GM19328 (cell line): Measurements from ENCODE around the gene SCAMP4.

Experiments
- ATAC-seq: cut with Tn5 transposase; IDR thresholded peaks from one replicate; pipeline ENCODE4 v1.9.1; 2021; ENCODE audit warnings: mild to moderate bottlenecking, moderate library complexity; ENCODE audit not compliant: unreplicated experiment

The SCAMP4 gene, protein sequence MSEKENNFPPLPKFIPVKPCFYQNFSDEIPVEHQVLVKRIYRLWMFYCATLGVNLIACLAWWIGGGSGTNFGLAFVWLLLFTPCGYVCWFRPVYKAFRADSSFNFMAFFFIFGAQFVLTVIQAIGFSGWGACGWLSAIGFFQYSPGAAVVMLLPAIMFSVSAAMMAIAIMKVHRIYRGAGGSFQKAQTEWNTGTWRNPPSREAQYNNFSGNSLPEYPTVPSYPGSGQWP

GRCh38 chr19:1905110-1905862 lies at the start of gene SCAMP4, which contains the start of gene ADAT3:
Gene SCAMP4, plus strand, starts transcription at chr19:1905399. Its CDS starts 9,621 bp downstream, at chr19:1915020.
Gene ADAT3, plus strand, starts transcription at chr19:1905399. Its CDS starts 6,649 bp downstream, at chr19:1912048.
- peak; percentile 79 for ATAC-seq

GRCh38 chr19:1855828-1856255 lies 49.4 kb upstream of the SCAMP4 start:
- no peak for ATAC-seq

GRCh38 chr19:1856345-1856697 lies 48.9 kb upstream of the SCAMP4 start:
- ATAC-seq = no peak

- ATAC-seq = no peak
These were observed 48.2 kb upstream of the SCAMP4 start for GRCh38 chr19:1856698-1857603.

- ATAC-seq = no peak
These were observed 47.4 kb upstream of the SCAMP4 start for GRCh38 chr19:1857648-1858326.

GRCh38 chr19:1858412-1859081 lies 46.7 kb upstream of the SCAMP4 start:
- no peak for ATAC-seq

- no peak for ATAC-seq
These were observed 45.8 kb upstream of the SCAMP4 start for GRCh38 chr19:1859331-1859781.

GRCh38 chr19:1860042-1860775 lies 45.0 kb upstream of the SCAMP4 start:
- no peak for ATAC-seq

DNA sequence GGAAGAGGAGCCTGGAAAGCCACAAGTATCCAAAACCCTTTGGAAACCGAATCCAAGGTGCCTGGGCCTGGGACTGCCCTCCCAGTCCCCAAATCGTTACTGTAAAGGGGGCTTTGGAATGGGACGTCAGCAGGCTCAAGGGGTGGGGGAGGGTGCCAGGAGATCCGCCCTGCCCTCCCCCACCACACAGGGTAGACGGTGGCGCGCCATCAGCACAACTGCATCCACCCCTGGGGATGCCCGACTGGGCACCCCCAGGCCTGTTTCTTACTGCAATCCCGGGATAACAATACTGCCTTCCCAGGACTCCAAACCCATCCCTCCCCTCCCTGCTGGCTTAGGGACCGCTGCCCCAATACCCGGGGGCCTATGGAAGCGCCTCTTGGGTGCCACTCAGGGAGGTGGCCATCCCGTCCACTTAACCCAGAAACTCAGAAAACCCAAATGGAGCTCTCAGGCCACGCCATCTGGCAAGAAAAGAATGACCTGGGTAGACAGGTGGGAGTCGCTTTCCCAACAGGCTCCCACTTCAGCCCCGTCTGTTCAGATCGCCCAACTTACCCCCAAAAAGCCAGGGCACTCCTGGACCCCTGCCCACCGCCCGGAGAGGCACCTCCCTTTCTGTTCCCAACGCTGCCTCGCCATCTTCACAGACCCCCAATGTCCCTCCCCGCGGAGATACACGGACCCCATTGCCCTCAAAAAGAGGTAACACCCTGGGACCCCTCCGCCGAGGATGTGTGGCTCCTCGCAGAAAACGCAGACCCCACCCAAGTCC lies 44.2 kb upstream of the SCAMP4 start:
- ATAC-seq = no peak

DNA sequence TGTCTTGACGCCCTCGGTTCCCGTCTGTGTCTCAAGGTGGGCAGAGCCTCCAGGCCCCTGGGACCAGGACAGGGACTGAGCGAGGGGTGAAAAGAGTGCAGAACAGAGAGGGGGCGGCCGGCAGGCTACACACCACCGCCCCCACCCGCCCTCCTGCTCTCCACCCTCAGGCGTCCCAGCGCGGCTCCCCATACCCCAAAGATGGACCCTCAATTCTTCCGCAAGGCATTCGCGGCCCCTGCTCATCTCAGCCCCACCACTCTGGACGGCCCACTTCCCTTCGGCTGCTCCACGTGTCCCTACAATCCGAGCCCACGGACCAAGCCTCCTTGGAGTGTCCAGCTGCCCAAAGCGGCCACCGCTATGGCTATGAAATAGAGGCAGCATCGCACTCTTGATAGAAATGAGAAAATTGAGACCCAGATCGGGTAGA lies 43.6 kb upstream of the SCAMP4 start:
- no peak for ATAC-seq

DNA sequence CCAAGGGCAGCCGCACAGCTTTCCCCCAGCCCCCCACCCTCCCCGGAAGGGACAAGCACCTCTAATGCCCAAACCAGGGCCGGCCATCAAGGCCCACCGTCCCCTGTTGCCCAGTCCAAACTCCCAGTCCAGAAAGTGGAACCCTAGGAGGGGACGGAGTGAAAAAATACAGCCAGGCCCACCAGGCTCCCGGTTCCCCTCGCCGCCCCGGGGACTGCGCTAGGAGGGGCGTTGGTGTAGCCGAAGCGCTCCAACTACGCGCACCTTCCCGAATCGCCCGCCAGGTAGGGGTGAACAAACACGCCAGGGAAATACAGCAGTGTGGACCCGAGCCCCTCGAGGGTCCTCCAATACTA lies 43.2 kb upstream of the SCAMP4 start:
- no peak for ATAC-seq

DNA sequence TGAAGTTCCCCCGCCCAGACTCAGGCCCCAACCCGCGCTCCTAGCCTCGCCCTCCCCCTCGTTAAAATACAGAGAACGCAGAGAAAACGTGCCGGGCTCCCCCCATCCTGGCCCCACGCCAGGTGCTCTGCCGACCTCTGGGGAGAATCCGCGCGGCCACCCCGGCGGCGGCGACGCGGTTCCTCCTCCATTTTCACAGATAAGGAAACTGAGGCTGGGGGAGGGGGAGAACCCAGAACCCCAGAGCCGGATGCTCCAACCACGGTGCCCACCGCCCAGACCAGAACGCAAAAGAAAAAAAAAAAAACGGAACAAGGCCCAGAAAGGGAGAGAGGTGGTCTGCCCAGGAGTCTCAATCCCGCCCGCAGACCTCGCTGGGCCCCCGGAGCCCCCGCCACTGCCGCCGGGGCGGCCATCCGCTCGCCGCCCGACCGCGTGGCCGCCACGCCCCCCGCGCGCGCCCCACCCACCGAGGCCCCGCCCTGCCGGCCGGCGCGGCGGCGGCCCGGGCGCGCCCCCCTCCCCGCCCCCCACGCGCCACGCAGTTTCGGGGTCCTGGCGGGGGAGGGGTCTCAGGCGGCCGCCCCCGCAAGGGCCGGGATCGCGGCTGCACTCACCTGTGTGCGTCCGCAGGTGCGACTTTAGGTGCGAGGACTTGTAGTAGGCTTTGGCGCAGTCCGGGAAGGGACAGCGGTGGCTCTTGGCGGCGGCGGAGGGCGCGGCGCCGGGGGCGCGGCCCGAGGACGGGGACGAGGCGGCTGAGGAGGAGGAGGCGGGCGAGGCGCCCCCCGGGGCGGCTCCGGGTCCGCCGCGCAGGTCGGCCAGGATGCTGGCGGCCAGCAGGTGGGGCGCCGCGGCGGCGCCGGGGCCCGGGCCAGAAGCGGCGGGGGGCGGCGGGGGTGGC lies 42.5 kb upstream of the SCAMP4 start:
- no peak for ATAC-seq

DNA sequence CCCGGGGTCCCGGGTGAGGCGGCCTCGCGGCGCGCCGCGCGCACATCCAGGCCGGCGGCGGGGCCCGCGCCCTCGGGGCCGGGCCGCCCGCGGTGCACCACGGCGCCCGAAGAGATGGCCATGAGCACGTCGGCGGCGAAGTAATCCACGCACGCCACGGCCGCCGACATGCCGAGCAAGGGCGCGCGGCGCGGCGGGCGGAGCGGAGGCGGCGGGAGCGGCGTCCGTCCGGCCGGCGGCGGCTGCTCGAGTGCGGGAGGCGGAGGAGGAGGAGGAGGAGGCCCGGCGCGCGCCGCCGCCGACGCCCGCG lies 41.9 kb upstream of the SCAMP4 start, which contains the start of gene KLF16:
TSS of gene KLF16 (minus strand) at position 252 of the 310 bp plus-strand sequence. CDS start at position 170, 82 bp downstream.
- no peak for ATAC-seq

DNA sequence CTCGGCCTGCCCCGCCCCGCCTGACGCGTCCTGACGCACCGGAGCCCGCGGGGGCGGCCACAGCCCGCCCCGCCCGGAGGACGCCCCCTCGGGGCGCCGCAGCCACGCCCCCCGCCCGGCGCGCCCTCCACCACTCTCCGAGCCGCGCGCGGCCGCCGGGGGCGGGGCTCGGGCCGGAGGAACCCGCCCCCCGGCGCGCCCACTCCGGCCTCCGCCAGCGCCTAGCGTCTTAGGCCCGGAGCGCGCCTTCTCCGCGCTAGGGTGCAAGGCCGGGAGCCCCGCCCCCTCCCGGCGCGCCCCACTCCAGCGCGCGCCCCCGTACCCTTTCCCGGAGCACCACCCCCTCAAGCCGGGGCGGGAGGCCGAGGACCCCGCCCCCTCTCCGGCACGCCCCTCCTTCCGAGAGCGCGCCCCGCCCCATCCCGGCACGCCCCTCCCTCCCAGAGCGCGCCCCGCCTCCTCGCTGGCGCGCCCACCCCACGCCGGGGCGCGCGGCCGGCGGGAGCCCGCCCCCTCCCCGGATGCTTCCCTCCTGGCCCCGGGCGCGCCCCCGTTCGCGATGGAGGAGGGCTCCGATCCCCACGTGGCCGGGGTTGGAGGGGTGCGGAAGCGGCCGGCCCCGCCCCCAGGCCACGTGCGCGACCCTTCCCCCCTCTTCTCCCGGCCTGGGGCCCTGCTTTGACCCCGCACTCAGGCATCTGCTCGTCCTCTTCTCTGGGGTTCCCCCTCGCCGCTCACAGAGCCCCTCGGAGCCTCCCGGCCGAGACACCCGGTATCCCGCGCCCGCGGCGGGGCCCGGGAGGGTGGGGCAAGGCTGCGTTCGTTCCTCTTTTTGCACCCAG lies 41.3 kb upstream of the SCAMP4 start:
- ATAC-seq = peak; percentile 53

DNA sequence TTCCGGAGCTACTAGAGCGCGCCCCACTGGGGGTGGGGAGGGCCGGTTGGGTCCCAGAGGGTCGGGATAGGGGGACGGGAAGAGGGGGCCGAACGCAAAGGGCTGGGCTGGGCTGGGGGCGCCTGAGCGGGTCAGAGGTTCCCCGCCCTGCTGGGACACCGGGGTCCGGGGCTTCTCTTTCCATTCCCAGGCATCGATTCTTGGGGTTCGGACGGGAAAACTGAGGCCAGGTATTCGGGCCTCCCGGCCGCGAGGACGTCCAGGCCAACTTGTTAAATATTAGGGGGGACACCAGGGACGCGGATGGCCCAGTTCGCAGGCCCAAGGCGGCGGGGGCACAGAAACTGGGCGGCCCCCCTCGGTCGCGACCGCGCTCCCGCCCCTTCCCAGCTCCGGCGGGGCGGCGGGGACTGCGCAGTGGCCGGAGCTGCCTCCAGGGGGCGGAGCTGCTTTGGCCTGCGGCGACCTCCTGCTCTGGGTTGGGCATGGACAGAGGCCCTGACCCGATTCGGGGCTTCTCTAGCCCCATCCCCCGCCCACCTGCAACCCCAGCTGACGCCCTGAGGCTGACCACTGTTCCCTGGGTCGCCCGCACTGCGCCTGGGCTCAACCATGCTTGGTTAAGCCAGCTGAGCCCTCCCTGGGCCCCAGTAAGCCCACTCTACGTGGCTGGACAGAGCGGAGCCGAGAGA lies 40.6 kb upstream of the SCAMP4 start:
- ATAC-seq = no peak
